SK-N-SH (cell line): Measurements from ENCODE around the gene NBEAL2.

Source experiments
- CTCF ChIP-seq: fragments of 200-600 bp; sonication (generic); IDR thresholded peaks from 2 replicates; pipeline ENCODE4 v1.6.1; 2017; ENCODE audit warnings: antibody characterized with exemption, mild to moderate bottlenecking, moderate library complexity
- ELF1 ChIP-seq: IDR thresholded peaks from 2 replicates; pipeline ENCODE4 v1.4.0; 2012
- POLR2AphosphoS5 ChIP-seq: IDR thresholded peaks from 2 replicates; pipeline ENCODE4 v1.6.1; 2012; ENCODE audit warnings: low read depth, low read length
- SIN3A ChIP-seq: IDR thresholded peaks from 2 replicates; pipeline ENCODE4 v1.6.1; 2012; ENCODE audit warnings: low read depth, mild to moderate bottlenecking, low read length, moderate library complexity, borderline replicate concordance
- YY1 ChIP-seq: IDR thresholded peaks from 2 replicates; pipeline ENCODE4 v1.4.0; 2012; ENCODE audit warnings: low read depth, mild to moderate bottlenecking

DNA sequence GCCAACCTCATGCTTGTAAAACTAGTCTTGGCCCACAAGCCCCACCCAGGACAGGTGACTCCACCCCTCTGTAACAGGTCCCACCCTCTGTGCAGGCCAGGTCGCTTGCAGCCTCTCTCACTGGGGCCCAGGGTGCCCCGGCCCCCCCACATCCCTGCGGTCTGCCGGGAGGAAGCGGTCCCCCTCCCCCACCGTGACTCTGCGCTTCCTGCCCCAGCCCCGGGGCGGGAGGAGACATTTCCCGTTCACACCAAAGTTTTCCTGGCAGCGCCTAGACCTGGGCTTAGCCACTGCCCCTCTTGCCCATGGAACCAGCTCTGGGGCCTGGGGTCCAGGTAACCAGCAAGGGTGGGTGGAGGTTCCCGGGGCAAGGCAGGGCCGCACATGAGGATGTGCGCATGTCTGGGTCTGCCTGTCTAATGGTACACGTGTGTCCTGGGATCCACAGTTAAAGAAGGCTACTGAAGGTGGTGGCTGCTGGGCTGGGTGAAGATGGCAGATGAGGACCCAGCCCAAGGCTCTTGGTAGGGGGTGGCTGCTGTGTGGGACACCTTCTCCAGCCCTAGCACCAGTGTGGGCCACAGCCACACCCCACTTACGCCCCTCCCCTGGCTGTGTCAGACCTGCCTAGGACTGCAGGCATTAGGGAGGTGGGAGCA, 8.4 kb downstream of the NBEAL2 start:
- TF ChIP-seq CTCF (no peak), YY1 (no peak), POLR2AphosphoS5 (no peak), SIN3A (no peak), ELF1 (no peak)
